Measurements from ENCODE around the gene AP2A2.

Gene AP2A2

DNA sequence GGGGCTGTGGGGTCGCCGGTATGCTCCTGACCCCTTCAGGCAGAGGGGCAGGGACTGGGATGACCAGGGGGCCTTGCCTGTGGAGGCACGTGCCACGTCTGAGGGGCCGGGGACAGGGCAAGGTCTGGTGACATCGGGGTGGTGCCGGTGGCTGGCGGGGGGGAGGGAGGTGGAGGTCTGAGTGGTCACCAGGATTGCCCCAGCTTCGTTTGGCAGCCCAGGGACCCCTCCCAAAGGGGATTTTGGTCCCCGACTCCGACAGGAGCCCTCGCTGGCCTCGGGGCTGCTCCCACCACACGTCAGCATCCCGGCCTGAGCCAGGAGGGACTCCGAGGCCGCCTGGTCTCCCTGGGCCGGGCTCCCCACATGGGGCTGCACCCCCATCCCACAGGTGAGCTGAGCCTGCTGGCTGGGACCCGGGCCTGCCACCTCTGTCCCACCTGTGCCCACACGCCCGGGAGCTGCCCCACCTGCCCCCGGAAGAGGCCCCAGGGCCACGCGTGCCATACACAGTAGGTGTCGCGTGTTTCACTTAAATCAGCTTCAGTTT is 111.9 kb downstream of the AP2A2 start:
- Mint-ChIP-seq H3K4me1 (ENCODE audit: low read depth) (no peaks in the 10 kb centered on the region), H3K9me3 (no peaks in the 10 kb centered on the region), H3K4me3 (no peak overlapping the region), H3K36me3 (ENCODE audit: low read depth) (no peaks in the 10 kb centered on the region), H3K27me3 (peaks cover 3% of the 10 kb centered on the region), H3K27ac (no peak overlapping the region)
- no peak for DNase-seq

- H3K9me3 Mint-ChIP-seq, result no peaks in the 10 kb centered on the region
- no peak for DNase-seq
- no peaks in the 10 kb centered on the region for H3K36me3 Mint-ChIP-seq (ENCODE audit: low read depth)
- no peak overlapping the region for H3K27ac Mint-ChIP-seq
- peaks cover 4% of the 10 kb centered on the region for H3K27me3 Mint-ChIP-seq
- no peak overlapping the region for H3K4me3 Mint-ChIP-seq
- H3K4me1 Mint-ChIP-seq (ENCODE audit: low read depth), result no peaks in the 10 kb centered on the region
Observed at GRCh38 chr11:1038361-1038760, 112.7 kb downstream of the AP2A2 start.

DNA sequence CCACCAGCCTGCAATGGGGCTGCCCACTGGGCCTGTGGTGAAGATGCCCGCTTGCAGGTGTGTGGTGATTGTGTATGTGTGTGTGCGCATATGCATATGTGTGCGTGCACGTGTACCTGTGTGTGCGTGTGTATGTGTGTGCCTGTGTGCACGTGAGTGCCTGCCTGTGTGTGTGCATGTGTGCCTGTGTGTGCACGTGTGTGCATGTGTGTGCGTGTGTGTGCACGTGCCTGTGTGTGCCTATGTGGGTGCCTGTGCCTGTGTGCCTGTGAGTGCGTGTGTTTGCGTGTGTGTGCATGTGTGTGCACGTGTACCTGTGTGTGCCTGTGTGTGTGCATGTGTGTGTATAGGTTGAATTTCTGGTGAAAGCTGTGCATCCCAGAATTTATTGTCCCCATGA is 113.3 kb downstream of the AP2A2 start:
- Mint-ChIP-seq H3K27ac (no peak overlapping the region), H3K27me3 (peaks cover 4% of the 10 kb centered on the region), H3K36me3 (ENCODE audit: low read depth) (no peaks in the 10 kb centered on the region), H3K4me3 (no peak overlapping the region), H3K4me1 (ENCODE audit: low read depth) (no peaks in the 10 kb centered on the region), H3K9me3 (no peaks in the 10 kb centered on the region)
- no peak for DNase-seq

DNA sequence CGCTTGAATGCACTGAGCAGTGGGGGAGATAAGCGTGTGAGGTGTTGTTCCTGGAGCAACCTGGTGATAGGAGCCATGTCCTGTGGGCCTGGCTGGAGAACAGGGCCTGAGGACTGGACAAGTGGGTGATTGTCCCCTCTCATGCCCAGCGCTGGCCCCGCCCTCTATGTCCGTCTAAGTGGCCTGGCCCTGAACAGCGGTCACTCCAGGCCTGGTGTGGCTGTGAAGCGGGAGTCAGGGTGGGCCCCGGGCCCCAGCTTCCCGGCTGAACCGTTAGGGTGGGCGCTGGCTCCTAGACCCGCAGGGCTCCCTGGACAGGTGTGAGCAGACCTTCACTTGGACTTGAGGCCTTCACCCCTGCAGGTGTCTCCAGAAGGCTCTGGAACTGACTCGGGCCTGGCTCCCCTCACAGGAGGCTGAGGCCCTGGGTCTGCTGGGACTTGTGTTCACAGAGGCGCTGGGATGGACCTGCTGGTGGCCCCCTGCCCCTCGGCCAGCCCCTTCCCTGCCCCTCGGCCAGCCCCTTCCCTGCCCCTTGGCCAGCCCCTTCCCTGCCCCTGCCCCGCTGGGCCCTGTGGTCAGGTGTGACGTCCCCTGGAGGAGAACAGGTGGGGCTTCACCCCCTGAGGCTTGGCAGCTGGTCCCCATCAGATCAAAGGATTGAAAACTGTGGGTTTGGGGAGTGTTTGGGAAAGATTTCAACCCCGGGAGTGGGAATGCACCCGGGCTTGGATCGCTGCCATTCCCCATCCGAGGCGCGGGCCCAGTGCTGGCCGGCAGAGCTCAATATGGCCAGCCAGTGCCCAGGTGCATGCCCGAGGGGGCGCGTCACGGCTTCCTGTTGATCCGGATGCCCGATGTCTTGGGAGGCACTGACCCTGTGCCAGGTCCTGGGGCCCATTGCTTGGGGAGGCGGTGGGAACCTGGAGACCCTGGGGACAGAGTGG is 114.1 kb downstream of the AP2A2 start:
- Mint-ChIP-seq H3K4me1 (ENCODE audit: low read depth) (no peaks in the 10 kb centered on the region), H3K36me3 (ENCODE audit: low read depth) (no peaks in the 10 kb centered on the region), H3K27me3 (peaks cover 4% of the 10 kb centered on the region), H3K9me3 (no peaks in the 10 kb centered on the region), H3K4me3 (no peak overlapping the region), H3K27ac (no peak overlapping the region)
- no peak for DNase-seq

- Mint-ChIP-seq H3K4me3 (no peak overlapping the region), H3K9me3 (no peaks in the 10 kb centered on the region), H3K27me3 (peaks cover 4% of the 10 kb centered on the region), H3K4me1 (ENCODE audit: low read depth) (no peaks in the 10 kb centered on the region), H3K27ac (no peak overlapping the region), H3K36me3 (ENCODE audit: low read depth) (no peaks in the 10 kb centered on the region)
- no peak for DNase-seq
Observed at GRCh38 chr11:1040428-1041148, 114.9 kb downstream of the AP2A2 start.

- DNase-seq, result no peak
- no peaks in the 10 kb centered on the region for H3K36me3 Mint-ChIP-seq (ENCODE audit: low read depth)
- no peaks in the 10 kb centered on the region for H3K4me1 Mint-ChIP-seq (ENCODE audit: low read depth)
- no peak overlapping the region for H3K27ac Mint-ChIP-seq
- H3K4me3 Mint-ChIP-seq, result no peak overlapping the region
- H3K27me3 Mint-ChIP-seq, result peaks cover 4% of the 10 kb centered on the region
- no peaks in the 10 kb centered on the region for H3K9me3 Mint-ChIP-seq
Observed at GRCh38 chr11:1041149-1041467, 115.4 kb downstream of the AP2A2 start.

DNA sequence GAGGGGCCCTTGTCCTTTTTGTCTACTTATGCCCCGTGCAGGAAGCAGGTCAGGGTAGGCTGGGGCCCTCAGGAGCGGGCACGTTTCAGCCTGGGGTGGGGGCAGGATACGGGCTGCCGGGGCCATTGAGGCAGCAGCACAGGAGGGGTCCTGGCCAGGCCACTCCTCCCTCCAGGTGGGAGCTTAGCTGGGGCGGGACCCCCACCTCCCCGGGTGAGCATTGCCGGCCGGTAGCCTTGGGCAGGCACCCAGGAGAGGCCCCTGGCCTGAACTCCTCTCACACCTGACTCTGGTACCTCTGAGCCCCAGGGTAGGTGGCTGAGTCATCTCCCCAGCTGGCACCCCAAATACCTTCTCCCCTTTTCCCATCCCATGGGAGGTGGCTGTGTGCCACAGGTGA is 115.8 kb downstream of the AP2A2 start:
- DNase-seq, result no peak
- Mint-ChIP-seq H3K27ac (no peak overlapping the region), H3K27me3 (peaks cover 4% of the 10 kb centered on the region), H3K9me3 (no peaks in the 10 kb centered on the region), H3K36me3 (ENCODE audit: low read depth) (no peaks in the 10 kb centered on the region), H3K4me1 (ENCODE audit: low read depth) (no peaks in the 10 kb centered on the region), H3K4me3 (no peak overlapping the region)

DNA sequence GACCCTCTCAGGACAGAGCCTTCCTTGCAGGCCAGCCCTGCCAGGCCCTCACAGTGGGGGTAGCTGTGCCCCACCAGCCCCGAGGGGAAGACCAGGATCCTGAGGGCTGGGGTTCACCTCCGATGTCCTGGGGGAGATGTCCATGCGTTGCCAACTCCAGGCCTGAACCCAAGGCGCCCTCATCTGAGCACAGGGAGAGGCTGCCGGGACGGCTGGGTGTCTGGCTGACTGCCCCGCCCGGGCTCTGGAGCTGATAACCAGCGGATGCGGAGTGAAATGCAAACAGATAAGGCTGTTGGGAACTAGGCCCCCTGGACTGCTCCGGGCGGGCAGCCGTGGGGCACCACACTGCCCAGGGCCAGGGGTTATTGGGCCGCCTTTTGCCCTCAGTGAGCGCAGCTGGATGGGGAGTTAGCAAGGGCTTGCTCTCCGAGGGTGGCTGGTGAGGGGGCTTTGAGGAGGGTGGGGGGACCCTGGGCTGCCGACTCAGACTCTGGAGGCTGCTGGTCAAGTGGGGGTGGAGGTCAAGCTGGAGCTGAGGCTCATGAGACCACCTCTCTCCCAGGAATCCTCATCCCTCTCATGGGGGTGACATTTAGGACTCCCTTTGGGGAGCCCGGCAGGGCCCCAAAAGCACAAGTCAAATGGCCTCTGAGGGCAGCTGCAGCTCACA is 116.4 kb downstream of the AP2A2 start:
- Mint-ChIP-seq H3K9me3 (no peaks in the 10 kb centered on the region), H3K36me3 (ENCODE audit: low read depth) (no peaks in the 10 kb centered on the region)
- DNase-seq, result no peak

GRCh38 chr11:1042626-1043562 is 117.2 kb downstream of the AP2A2 start:
- Mint-ChIP-seq H3K4me1 (ENCODE audit: low read depth) (no peaks in the 10 kb centered on the region), H3K4me3 (no peak overlapping the region), H3K27ac (no peak overlapping the region), H3K27me3 (peaks cover 12% of the 10 kb centered on the region), H3K9me3 (no peaks in the 10 kb centered on the region), H3K36me3 (ENCODE audit: low read depth) (no peaks in the 10 kb centered on the region)
- DNase-seq, result no peak

More for the DNA sequence above, 116.4 kb downstream of the AP2A2 start:
- Mint-ChIP-seq H3K27ac (no peak overlapping the region), H3K27me3 (peaks cover 7% of the 10 kb centered on the region), H3K4me1 (ENCODE audit: low read depth) (no peaks in the 10 kb centered on the region), H3K4me3 (no peak overlapping the region)

GRCh38 chr11:1043563-1044096 is 118.0 kb downstream of the AP2A2 start:
- H3K27me3 Mint-ChIP-seq, result peaks cover 15% of the 10 kb centered on the region

DNA sequence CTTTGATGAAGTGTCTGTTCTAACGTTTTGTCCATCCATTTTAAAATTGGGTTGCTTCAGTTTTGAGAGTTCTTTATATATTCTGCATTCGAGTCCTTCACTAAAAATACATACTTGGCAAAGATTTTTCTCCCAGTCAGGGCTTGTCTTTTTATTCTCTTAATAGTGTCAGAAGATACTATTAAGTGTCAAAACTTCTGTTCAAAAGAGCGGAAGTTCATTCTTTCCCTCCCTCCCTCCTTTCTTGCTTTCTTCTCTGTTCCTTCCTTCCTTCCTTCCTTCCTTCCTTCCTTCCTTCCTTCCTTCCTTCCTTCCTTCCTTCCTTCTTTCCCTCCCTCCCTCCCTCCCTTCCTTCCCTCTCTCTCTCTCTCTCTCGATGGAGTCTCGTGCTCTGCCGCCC is 118.5 kb downstream of the AP2A2 start:
- Mint-ChIP-seq H3K9me3 (no peaks in the 10 kb centered on the region), H3K4me3 (no peak overlapping the region), H3K27ac (no peak overlapping the region), H3K27me3 (peaks cover 17% of the 10 kb centered on the region), H3K36me3 (ENCODE audit: low read depth) (no peaks in the 10 kb centered on the region), H3K4me1 (ENCODE audit: low read depth) (no peaks in the 10 kb centered on the region)
- DNase-seq, result no peak

More at GRCh38 chr11:1043563-1044096, 118.0 kb downstream of the AP2A2 start:
- Mint-ChIP-seq H3K4me1 (ENCODE audit: low read depth) (no peaks in the 10 kb centered on the region), H3K27ac (no peak overlapping the region), H3K36me3 (ENCODE audit: low read depth) (no peaks in the 10 kb centered on the region), H3K9me3 (no peaks in the 10 kb centered on the region), H3K4me3 (no peak overlapping the region)
- DNase-seq, result no peak

- Mint-ChIP-seq H3K4me3 (no peak overlapping the region), H3K36me3 (ENCODE audit: low read depth) (no peaks in the 10 kb centered on the region), H3K27ac (no peak overlapping the region), H3K27me3 (peaks cover 19% of the 10 kb centered on the region), H3K4me1 (ENCODE audit: low read depth) (peaks cover 2% of the 10 kb centered on the region), H3K9me3 (no peaks in the 10 kb centered on the region)
- DNase-seq, result peak; percentile 19
Observed at GRCh38 chr11:1047595-1048156, 122.0 kb downstream of the AP2A2 start.

- DNase-seq, result no peak
- H3K27me3 Mint-ChIP-seq, result peaks cover 19% of the 10 kb centered on the region
- no peaks in the 10 kb centered on the region for H3K9me3 Mint-ChIP-seq
- H3K36me3 Mint-ChIP-seq (ENCODE audit: low read depth), result no peaks in the 10 kb centered on the region
- no peak overlapping the region for H3K4me3 Mint-ChIP-seq
- no peak overlapping the region for H3K27ac Mint-ChIP-seq
- H3K4me1 Mint-ChIP-seq (ENCODE audit: low read depth), result peaks cover 2% of the 10 kb centered on the region
Observed at GRCh38 chr11:1048375-1049070, 122.9 kb downstream of the AP2A2 start.

Measured in activated T-cell treated with anti-CD3 and anti-CD28 coated beads, Interleukin-2, amount 50 U/mL, for 24 hours (primary cell).